Measurements from ENCODE around the gene ZNF334. TPM values are rescaled to one million over a fixed set of nuclear protein-coding genes. Genes with fewer than 3 reads are reported as not detected.

ZNF334 gene
- total RNA-seq, 1 experiment from 2014 or later: 19.5 TPM

DNA sequence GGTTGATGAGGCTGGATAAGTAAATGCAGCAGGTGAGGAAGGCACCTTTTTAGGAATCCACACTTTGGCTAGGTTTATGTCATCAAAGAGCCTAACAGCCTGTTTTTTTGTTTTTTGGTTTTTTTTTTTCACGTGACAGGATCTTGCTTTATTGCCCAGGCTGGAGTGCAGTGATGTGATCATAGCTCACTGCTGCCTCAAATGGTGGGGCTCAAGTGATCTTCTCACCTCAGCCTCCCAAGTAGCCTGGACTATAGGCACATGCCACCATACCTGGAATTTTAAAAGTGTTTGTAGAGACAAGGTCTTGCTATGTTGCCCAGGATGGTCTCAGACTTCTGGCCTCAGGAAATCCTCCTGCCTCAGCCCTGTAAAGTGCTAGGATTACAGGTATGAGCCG lies 36.1 kb downstream of the ZNF334 start:
- Histone ChIP-seq H4K91ac (ENCODE audit: insufficient read length, low read depth, low read length) (no peak overlapping the region), H3K27me3 (ENCODE audit: insufficient read depth, low read length) (no peaks in the 10 kb centered on the region), H4K8ac (replicated peaks; ENCODE audit: insufficient read length, low read depth, low read length) (no peak overlapping the region), H2AFZ (ENCODE audit: low read length) (no peak overlapping the region), H2BK15ac (ENCODE audit: low read depth, low read length) (no peak overlapping the region), H3K4me2 (ENCODE audit: insufficient read depth, insufficient read length, low read length) (no peak overlapping the region), H3T11ph (ENCODE audit: low read length) (no peak overlapping the region), H3K79me2 (ENCODE audit: insufficient read depth, low read length) (no peaks in the 10 kb centered on the region), H3K79me1 (ENCODE audit: insufficient read depth, low read depth, low read length, poor library complexity, severe bottlenecking) (no peaks in the 10 kb centered on the region), H2BK120ac (ENCODE audit: low read depth, low read length, poor library complexity, severe bottlenecking) (no peak overlapping the region), H3K9ac (ENCODE audit: extremely low read depth, insufficient read length, low read length) (no peak overlapping the region), H3K27ac (ENCODE audit: insufficient read length, low read depth, low read length) (no peak overlapping the region), H3K18ac (ENCODE audit: insufficient read length, low read depth, low read length) (no peak overlapping the region), H2BK20ac (ENCODE audit: low read depth, low read length, poor library complexity, severe bottlenecking) (no peak overlapping the region), H2BK12ac (ENCODE audit: insufficient read length, low read depth, low read length) (no peak overlapping the region), H4K5ac (ENCODE audit: insufficient read length, low read depth, low read length) (no peak overlapping the region), H3K23me2 (ENCODE audit: insufficient read length, low read depth, low read length, poor library complexity, severe bottlenecking) (no peaks in the 10 kb centered on the region), H3K4ac (ENCODE audit: low read depth, low read length) (no peak overlapping the region), H3K9me3 (ENCODE audit: control insufficient read depth, low read depth, low read length) (no peaks in the 10 kb centered on the region), H2BK5ac (ENCODE audit: insufficient read length, low read length) (no peak overlapping the region), H2AK5ac (ENCODE audit: insufficient read length, low read length) (no peak overlapping the region), H3K56ac (ENCODE audit: insufficient read length, low read depth, low read length) (no peak overlapping the region), H3K14ac (ENCODE audit: insufficient read depth, low read length) (no peak overlapping the region), H3K23ac (ENCODE audit: insufficient read length, low read depth, low read length) (no peak overlapping the region), H4K20me1 (ENCODE audit: control insufficient read depth, insufficient read depth, insufficient read length) (no peaks in the 10 kb centered on the region), H3K4me1 (ENCODE audit: insufficient read depth, low read length) (no peaks in the 10 kb centered on the region)
- DNase-seq: no peak
- Mint-ChIP-seq H3K4me3 (no peak overlapping the region), H3K4me1 (peaks cover 24 to 36% of the 10 kb centered on the region in 2 experiments), H3K36me3 (ENCODE audit: insufficient read depth in 1 of 3, low read depth in 3 of 3) (peaks cover 0 to 12% (median 0%) of the 10 kb centered on the region in 3 experiments; a peak in 1 of 7 replicates), H3K27me3 (ENCODE audit: low read depth) (no peaks in the 10 kb centered on the region), H3K27ac (no peak overlapping the region), H3K9me3 (peaks cover 0 to 4% of the 10 kb centered on the region in 2 experiments; a peak in 1 of 5 replicates)
- no CpG with 5 or more reads among the region's 2 CpGs for whole genome bisulfite sequencing (ENCODE audit: extremely low coverage, insufficient read length, low lambda C conversion rate)
- TF ChIP-seq, protein P1, sequence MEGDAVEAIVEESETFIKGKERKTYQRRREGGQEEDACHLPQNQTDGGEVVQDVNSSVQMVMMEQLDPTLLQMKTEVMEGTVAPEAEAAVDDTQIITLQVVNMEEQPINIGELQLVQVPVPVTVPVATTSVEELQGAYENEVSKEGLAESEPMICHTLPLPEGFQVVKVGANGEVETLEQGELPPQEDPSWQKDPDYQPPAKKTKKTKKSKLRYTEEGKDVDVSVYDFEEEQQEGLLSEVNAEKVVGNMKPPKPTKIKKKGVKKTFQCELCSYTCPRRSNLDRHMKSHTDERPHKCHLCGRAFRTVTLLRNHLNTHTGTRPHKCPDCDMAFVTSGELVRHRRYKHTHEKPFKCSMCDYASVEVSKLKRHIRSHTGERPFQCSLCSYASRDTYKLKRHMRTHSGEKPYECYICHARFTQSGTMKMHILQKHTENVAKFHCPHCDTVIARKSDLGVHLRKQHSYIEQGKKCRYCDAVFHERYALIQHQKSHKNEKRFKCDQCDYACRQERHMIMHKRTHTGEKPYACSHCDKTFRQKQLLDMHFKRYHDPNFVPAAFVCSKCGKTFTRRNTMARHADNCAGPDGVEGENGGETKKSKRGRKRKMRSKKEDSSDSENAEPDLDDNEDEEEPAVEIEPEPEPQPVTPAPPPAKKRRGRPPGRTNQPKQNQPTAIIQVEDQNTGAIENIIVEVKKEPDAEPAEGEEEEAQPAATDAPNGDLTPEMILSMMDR (conservative IDR thresholded peaks at IDR 0.05): no peak

All from H9 (cell line).